Natural killer cell (primary cell): ENCODE data around the gene STK32C. TPM values are rescaled to one million over a fixed set of nuclear protein-coding genes. Genes with fewer than 3 reads are reported as not detected.

ENCODE experiments used
- ATAC-seq, 3 donors: fragments of 150-1000 bp in 2 of 3; fragments of 200-7000 bp in 1 of 3; cut with Tn5 transposase; 1 replicate in 1 of 3; 2 replicates in 2 of 3; pipeline ENCODE4 v1.10.0; 2021; ENCODE audit warnings: mild to moderate bottlenecking in 2 of 3, moderate library complexity in 2 of 3
- DNase-seq, 2 donors: peaks; one replicate each; pipeline versions ENCODE4 v3.0.0 to v3.0.0-alpha.2; 2013 to 2021; ENCODE audit warnings: mixed read lengths in 1 of 2
- H3K27ac ChIP-seq: one replicate; pipeline ENCODE4 v1.5.1; 2013; ENCODE audit warnings: mild to moderate bottlenecking, low read length
- H3K27me3 ChIP-seq: one replicate; pipeline ENCODE4 v1.6.1; 2013; ENCODE audit warnings: low read length; ENCODE audit not compliant: control insufficient read depth, insufficient read depth
- H3K36me3 ChIP-seq: one replicate; pipeline ENCODE4 v1.6.1; 2013; ENCODE audit warnings: low read length; ENCODE audit not compliant: control insufficient read depth, insufficient read depth
- H3K4me1 ChIP-seq: one replicate; pipeline ENCODE4 v1.6.1; 2013; ENCODE audit warnings: low read length; ENCODE audit not compliant: control insufficient read depth, insufficient read depth
- H3K4me3 ChIP-seq: one replicate; pipeline ENCODE4 v1.5.1; 2013; ENCODE audit warnings: low read length
- H3K9me3 ChIP-seq: one replicate; pipeline ENCODE4 v1.6.1; 2013; ENCODE audit warnings: low read length; ENCODE audit not compliant: control insufficient read depth, insufficient read depth
- H3K27ac Mint-ChIP-seq, 2 donors: one replicate each; pipeline ENCODE4 v1.8.0; 2022; ENCODE audit warnings: mild to moderate bottlenecking in 2 of 2, mixed read lengths in 2 of 2, moderate library complexity in 1 of 2
- H3K27me3 Mint-ChIP-seq, 2 donors: one replicate each; pipeline ENCODE4 v1.8.0; 2022; ENCODE audit warnings: low read depth in 2 of 2, mixed read lengths in 2 of 2
- H3K36me3 Mint-ChIP-seq: one replicate; pipeline ENCODE4 v1.8.0; 2022; ENCODE audit warnings: mixed read lengths
- H3K4me1 Mint-ChIP-seq, 2 donors: one replicate each; pipeline ENCODE4 v1.8.0; 2022; ENCODE audit warnings: mixed read lengths in 2 of 2
- H3K4me3 Mint-ChIP-seq: one replicate; pipeline ENCODE4 v1.8.0; 2022; ENCODE audit warnings: mild to moderate bottlenecking, moderate library complexity, mixed read lengths
- H3K9me3 Mint-ChIP-seq, 2 donors: one replicate each; pipeline ENCODE4 v1.8.0; 2022; ENCODE audit warnings: mixed read lengths in 2 of 2
- CTCF ChIP-seq: fragments of 200-600 bp; IDR thresholded peaks from one replicate; pipeline ENCODE4 v1.8.0; 2022; ENCODE audit warnings: antibody characterized with exemption
- WGBS: methylation state at CpG from one replicate; pipeline ENCODE4 v1.1.7; 2013; ENCODE audit warnings: missing lambda C conversion rate; ENCODE audit not compliant: insufficient coverage; 5-methylcytosine and 5-hydroxymethylcytosine counted together
- intact Hi-C: fragments of 100-400 bp; cut with micrococcal nuclease; formaldehyde crosslinking; loops from one replicate; pipeline ENCODE4 v1.14.2; 2022
- total RNA-seq, 4 donors: library from RNA; stranded (reverse); fragments of 120-200 nt in 1 of 4; gene quantifications; one replicate each; pipeline versions ENCODE4 v1.2.3 to v1.2.4, GENCODE V29; 2013 to 2022

Gene STK32C
- total RNA-seq, 3 donors from 2014 or later (not counting 1 experiment from before 2014, with no cell fraction given) = 12.7 to 22.1 (median 17.9) TPM

DNA sequence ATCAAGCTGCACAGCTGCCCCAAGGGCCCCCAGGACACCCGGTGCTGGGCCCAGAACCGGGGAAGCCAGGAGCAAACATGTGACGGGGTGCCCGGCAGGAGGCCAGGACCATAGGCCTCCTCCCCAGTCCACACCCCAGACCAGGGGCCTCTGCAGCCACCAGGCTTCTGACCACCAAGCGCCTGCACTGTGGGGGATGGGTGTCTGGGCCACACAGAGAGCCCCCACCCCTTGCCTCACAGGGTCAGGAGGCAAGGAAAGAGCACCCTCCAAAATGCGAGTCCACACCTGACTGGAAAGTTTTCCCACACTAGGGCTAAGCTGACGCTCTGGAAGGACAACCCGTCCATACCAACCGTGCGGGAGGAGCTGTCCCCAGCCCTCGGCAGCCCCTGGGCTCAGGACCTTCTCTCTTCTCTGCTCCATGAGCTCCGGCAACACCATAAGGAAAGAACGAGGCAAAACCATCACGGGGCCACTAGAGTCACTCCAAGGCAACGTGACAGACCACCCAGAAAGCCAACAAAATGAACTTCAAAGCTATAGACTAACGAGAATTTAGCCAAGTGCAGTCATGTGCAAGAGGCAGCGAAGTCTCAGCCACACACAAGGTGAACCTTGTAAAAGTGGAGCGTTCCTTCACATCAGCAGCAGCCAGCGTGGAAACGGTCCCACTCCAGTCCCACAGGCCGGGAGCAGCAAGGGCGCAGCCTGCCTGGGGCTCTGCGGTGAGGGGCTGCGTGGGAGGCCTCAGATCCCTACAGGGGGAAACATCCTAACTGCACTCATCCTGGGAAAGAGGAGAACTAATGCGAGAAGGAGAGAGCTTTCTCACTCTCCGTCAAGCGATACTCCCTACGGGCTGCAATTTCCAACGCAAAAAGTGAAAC lies 5.1 kb downstream of the STK32C start:
- no peak for ATAC-seq
- no peaks in the 10 kb centered on the region for H3K9me3 Mint-ChIP-seq
- no peaks in the 10 kb centered on the region for H3K9me3 ChIP-seq
- no peaks in the 10 kb centered on the region for H3K36me3 ChIP-seq
- H3K4me3 Mint-ChIP-seq = no peak overlapping the region
- no peaks in the 10 kb centered on the region for H3K36me3 Mint-ChIP-seq
- no peak overlapping the region for H3K27ac ChIP-seq
- TF ChIP-seq CTCF = no peak
- peaks cover 21 to 43% of the 10 kb centered on the region in 2 donors for H3K4me1 Mint-ChIP-seq
- intact Hi-C loops = no loop called here
- no peaks in the 10 kb centered on the region for H3K27me3 ChIP-seq
- no peak overlapping the region for H3K27ac Mint-ChIP-seq
- WGBS = 91% methylated on average over 29 of the region's 29 CpGs
- H3K4me3 ChIP-seq = no peak overlapping the region
- H3K27me3 Mint-ChIP-seq = no peaks in the 10 kb centered on the region
- peaks cover 9% of the 10 kb centered on the region for H3K4me1 ChIP-seq
- DNase-seq = no peak

GRCh38 chr10:132301371-132302330 lies 6.1 kb downstream of the STK32C start:
- Mint-ChIP-seq H3K27me3 (peaks cover 0 to 3% of the 10 kb centered on the region in 2 donors), H3K4me1 (peaks cover 16 to 45% of the 10 kb centered on the region in 2 donors), H3K4me3 (no peak overlapping the region), H3K9me3 (no peaks in the 10 kb centered on the region), H3K36me3 (no peaks in the 10 kb centered on the region), H3K27ac (no peak overlapping the region)
- 91% methylated on average over 38 of the region's 38 CpGs for WGBS
- Histone ChIP-seq H3K27me3 (no peaks in the 10 kb centered on the region), H3K4me1 (peaks cover 4% of the 10 kb centered on the region), H3K4me3 (no peak overlapping the region), H3K36me3 (no peaks in the 10 kb centered on the region), H3K9me3 (no peaks in the 10 kb centered on the region), H3K27ac (no peak overlapping the region)
- no peak for TF ChIP-seq CTCF
- intact Hi-C loops = no loop called here
- DNase-seq (no peak), ATAC-seq (no peak)

DNA sequence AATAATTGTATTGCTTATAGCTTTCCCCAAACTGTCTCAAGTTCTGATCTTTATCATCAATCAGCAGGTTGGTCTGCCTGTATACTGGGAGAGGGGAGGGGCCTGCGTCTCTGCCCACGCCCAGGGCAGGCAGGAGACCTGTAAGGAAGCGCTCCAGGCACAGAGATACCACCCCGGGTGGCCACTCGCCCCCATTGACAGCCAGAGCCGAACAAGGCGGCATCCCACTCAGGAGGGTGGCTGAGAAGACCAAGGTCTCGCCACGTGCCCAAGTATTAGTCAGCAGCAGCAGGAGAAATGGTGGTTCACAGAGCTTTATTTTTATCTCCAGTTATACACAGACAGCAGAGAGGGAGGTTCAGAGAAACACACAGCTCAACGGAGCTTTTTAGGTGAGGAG lies 7.2 kb downstream of the STK32C start:
- ATAC-seq = no peak

More for the DNA sequence above, 7.2 kb downstream of the STK32C start:
- TF ChIP-seq CTCF = no peak
- H3K4me3 ChIP-seq = no peak overlapping the region
- Mint-ChIP-seq H3K9me3 (no peaks in the 10 kb centered on the region), H3K4me3 (no peak overlapping the region), H3K4me1 (peaks cover 13 to 34% of the 10 kb centered on the region in 2 donors), H3K36me3 (no peaks in the 10 kb centered on the region), H3K27me3 (peaks cover 0 to 3% of the 10 kb centered on the region in 2 donors), H3K27ac (no peak overlapping the region)
- no peak overlapping the region for H3K27ac ChIP-seq
- 73% methylated on average over 10 of the region's 10 CpGs for WGBS
- intact Hi-C loops = no loop called here
- no peaks in the 10 kb centered on the region for H3K9me3 ChIP-seq
- no peak for DNase-seq
- H3K4me1 ChIP-seq = no peaks in the 10 kb centered on the region
- no peaks in the 10 kb centered on the region for H3K27me3 ChIP-seq
- H3K36me3 ChIP-seq = no peaks in the 10 kb centered on the region
